Keratinocyte (primary cell): Measurements from ENCODE around the gene ITPKB.

ENCODE experiments used
- CTCF ChIP-seq, 3 experiments: IDR thresholded peaks in 1 of 3; conservative IDR thresholded peaks in 1 of 3; optimal IDR thresholded peaks in 1 of 3; 2 replicates in 2 of 3; 3 replicates in 1 of 3; pipeline versions ENCODE3 to v1.5.1; 2011; ENCODE audit warnings: low read length in 3 of 3, mild to moderate bottlenecking in 3 of 3, moderate library complexity in 2 of 3, control low read depth in 1 of 3, inconsistent platforms in 1 of 3; ENCODE audit not compliant: insufficient read depth in 2 of 3; ENCODE audit errors: extremely low read depth in 1 of 3
- EZH2 ChIP-seq: IDR thresholded peaks from one replicate; pipeline ENCODE4 v1.6.1; 2012; ENCODE audit warnings: inconsistent platforms, mild to moderate bottlenecking, low read length, moderate library complexity

- TF ChIP-seq CTCF (optimal IDR thresholded peaks at IDR 0.05 in 1 of 3, IDR thresholded peaks at IDR 0.05 in 1 of 3, conservative IDR thresholded peaks at IDR 0.05 in 1 of 3; ENCODE audit: extremely low read depth in 1 of 3, insufficient read depth in 2 of 3, low read length in 3 of 3) (no peak), EZH2 (no peak)
Measured at GRCh38 chr1:226597616-226598454, 141.2 kb downstream of the ITPKB start.
